Right atrium auricular region (tissue), 2 donors: ENCODE measurements around the gene DUSP10. TPM values are rescaled to one million over a fixed set of nuclear protein-coding genes. Genes with fewer than 3 reads are reported as not detected.

Experiments used
- DNase-seq: peaks from one replicate; pipeline ENCODE4 v3.0.0-alpha.2; 2019; ENCODE audit warnings: low spot score
- H3K27ac ChIP-seq, 2 donors: fragments of 200-600 bp; sonication (generic); 1 replicate in 1 of 2; 2 replicates in 1 of 2; pipeline ENCODE4 v1.5.1; 2016 to 2019
- H3K27me3 ChIP-seq, 2 donors: fragments of 200-600 bp; sonication (generic); one replicate each; pipeline versions ENCODE4 v1.5.1 to v1.6.0; 2017 to 2019
- H3K36me3 ChIP-seq: fragments of 200-600 bp; sonication (generic); one replicate; pipeline ENCODE4 v1.5.1; 2016
- H3K4me1 ChIP-seq, 2 donors: fragments of 200-600 bp; sonication (generic); one replicate each; pipeline versions ENCODE4 v1.5.1 to v1.6.0; 2017 to 2019
- H3K4me3 ChIP-seq, 2 donors: fragments of 200-600 bp; sonication (generic); 1 replicate in 1 of 2; 2 replicates in 1 of 2; pipeline ENCODE4 v1.5.1; 2017 to 2019; ENCODE audit warnings: mild to moderate bottlenecking in 1 of 2, moderate library complexity in 1 of 2
- H3K9me3 ChIP-seq, 2 donors: fragments of 200-600 bp; sonication (generic); one replicate each; pipeline ENCODE4 v1.5.1; 2019
- CTCF ChIP-seq, 2 donors: fragments of 200-600 bp; sonication (generic); IDR thresholded peaks; one replicate each; pipeline ENCODE4 v1.5.1; 2019; ENCODE audit warnings: antibody characterized with exemption in 2 of 2
- total RNA-seq, 2 donors: library from RNA; depleted of rRNA; stranded (reverse); fragments of >200 nt; gene quantifications; one replicate each; pipeline ENCODE4 v1.1.0, GENCODE V29; 2016

The DUSP10 gene
- total RNA-seq, 2 donors from 2014 or later = 3.3 to 6.4 TPM

GRCh38 chr1:221672239-221672645, 69.6 kb downstream of the DUSP10 start:
- H3K27ac ChIP-seq = no peak overlapping the region
- H3K27me3 ChIP-seq = no peaks in the 10 kb centered on the region
- no peaks in the 10 kb centered on the region for H3K36me3 ChIP-seq
- DNase-seq = no peak
- H3K4me1 ChIP-seq = no peaks in the 10 kb centered on the region
- no peaks in the 10 kb centered on the region for H3K9me3 ChIP-seq
- TF ChIP-seq CTCF (IDR thresholded peaks at IDR 0.05) = no peak
- no peak overlapping the region for H3K4me3 ChIP-seq

- H3K27me3 ChIP-seq = no peaks in the 10 kb centered on the region
- H3K4me1 ChIP-seq = no peaks in the 10 kb centered on the region
- no peak overlapping the region for H3K27ac ChIP-seq
- no peak overlapping the region for H3K4me3 ChIP-seq
- H3K36me3 ChIP-seq = no peaks in the 10 kb centered on the region
- TF ChIP-seq CTCF (IDR thresholded peaks at IDR 0.05) = no peak
- H3K9me3 ChIP-seq = no peaks in the 10 kb centered on the region
- no peak for DNase-seq
Measured at GRCh38 chr1:221670081-221670480, 71.8 kb downstream of the DUSP10 start.

- no peak for DNase-seq
- no peaks in the 10 kb centered on the region for H3K9me3 ChIP-seq
- no peak overlapping the region for H3K27ac ChIP-seq
- H3K27me3 ChIP-seq = no peaks in the 10 kb centered on the region
- H3K4me1 ChIP-seq = no peaks in the 10 kb centered on the region
- no peaks in the 10 kb centered on the region for H3K36me3 ChIP-seq
- H3K4me3 ChIP-seq = no peak overlapping the region
- no peak for TF ChIP-seq CTCF (IDR thresholded peaks at IDR 0.05)
Measured at GRCh38 chr1:221669441-221669840, 72.4 kb downstream of the DUSP10 start.

- no peak for DNase-seq
- Histone ChIP-seq H3K36me3 (no peaks in the 10 kb centered on the region), H3K4me1 (no peaks in the 10 kb centered on the region), H3K9me3 (no peaks in the 10 kb centered on the region), H3K4me3 (no peak overlapping the region), H3K27me3 (no peaks in the 10 kb centered on the region), H3K27ac (no peak overlapping the region)
- no peak for TF ChIP-seq CTCF (IDR thresholded peaks at IDR 0.05)
Measured at GRCh38 chr1:221667504-221667903, 74.4 kb downstream of the DUSP10 start.

GRCh38 chr1:221664253-221664652, 77.6 kb downstream of the DUSP10 start:
- H3K9me3 ChIP-seq = no peaks in the 10 kb centered on the region
- no peaks in the 10 kb centered on the region for H3K4me1 ChIP-seq
- no peak overlapping the region for H3K4me3 ChIP-seq
- no peaks in the 10 kb centered on the region for H3K27me3 ChIP-seq
- TF ChIP-seq CTCF (IDR thresholded peaks at IDR 0.05) = no peak
- no peaks in the 10 kb centered on the region for H3K36me3 ChIP-seq
- no peak overlapping the region for H3K27ac ChIP-seq
- DNase-seq = no peak

- Histone ChIP-seq H3K27me3 (no peaks in the 10 kb centered on the region), H3K4me3 (no peak overlapping the region), H3K4me1 (no peaks in the 10 kb centered on the region), H3K9me3 (no peaks in the 10 kb centered on the region), H3K27ac (no peak overlapping the region), H3K36me3 (no peaks in the 10 kb centered on the region)
- TF ChIP-seq CTCF (IDR thresholded peaks at IDR 0.05) = no peak
- no peak for DNase-seq
Measured at GRCh38 chr1:221663321-221663720, 78.6 kb downstream of the DUSP10 start.
